CD4-positive, alpha-beta T cell (primary cell): ENCODE results near the gene ELFN2. TPM values are rescaled to one million over a fixed set of nuclear protein-coding genes. Genes with fewer than 3 reads are reported as not detected.

Experiments
- ATAC-seq: fragments of 200-7000 bp; cut with Tn5 transposase; one replicate; pipeline ENCODE4 v1.10.0; 2022; ENCODE audit warnings: mild to moderate bottlenecking; ENCODE audit not compliant: poor library complexity
- CTCF ChIA-PET: fragments of 350-600 bp; sonication (Branson Sonifier 250); formaldehyde crosslinking; loops from one replicate; lab custom pipeline; 2021; ENCODE audit warnings: antibody characterized with exemption, inconsistent platforms; lab: Charles Lee
- POLR2A ChIA-PET: fragments of 350-600 bp; sonication (Branson Sonifier 250); formaldehyde crosslinking; loops from one replicate; lab custom pipeline; 2021; ENCODE audit warnings: antibody characterized with exemption, inconsistent platforms; lab: Charles Lee
- DNase-seq, 14 experiments: peaks; one replicate each; pipeline ENCODE4 v3.0.0-alpha.2; 2013 to 2020; ENCODE audit warnings: mixed read lengths in 2 of 14
- H3K27ac ChIP-seq, 2 donors: one replicate each; pipeline versions ENCODE4 v1.5.1 to v1.7.0; 2013; ENCODE audit warnings: low read length in 2 of 2, low read depth in 1 of 2, mild to moderate bottlenecking in 1 of 2
- H3K27me3 ChIP-seq, 2 experiments: 1 replicate in 1 of 2; 2 replicates in 1 of 2; pipeline versions ENCODE4 v1.6.1 to v1.7.0; 2013; ENCODE audit warnings: low read length in 2 of 2, control low read depth in 1 of 2, mild to moderate bottlenecking in 1 of 2, moderate library complexity in 1 of 2; ENCODE audit not compliant: insufficient read depth in 2 of 2, control insufficient read depth in 1 of 2
- H3K36me3 ChIP-seq: one replicate; pipeline ENCODE4 v1.6.1; 2013; ENCODE audit warnings: low read length, control low read depth; ENCODE audit not compliant: insufficient read depth
- H3K4me1 ChIP-seq: one replicate; pipeline ENCODE4 v1.6.1; 2013; ENCODE audit warnings: low read length, control low read depth; ENCODE audit not compliant: insufficient read depth
- H3K4me3 ChIP-seq: one replicate; pipeline ENCODE4 v1.5.1; 2013; ENCODE audit warnings: mild to moderate bottlenecking, low read length, moderate library complexity
- H3K9me3 ChIP-seq, 2 experiments: 1 replicate in 1 of 2; 2 replicates in 1 of 2; pipeline versions ENCODE4 v1.6.1 to v1.7.0; 2013; ENCODE audit warnings: low read length in 2 of 2, mild to moderate bottlenecking in 2 of 2, control low read depth in 1 of 2, moderate library complexity in 1 of 2; ENCODE audit not compliant: control insufficient read depth in 1 of 2, insufficient read depth in 1 of 2
- H3K27ac Mint-ChIP-seq: one replicate; pipeline ENCODE4 v1.8.0; 2020; ENCODE audit warnings: mixed read lengths
- H3K27me3 Mint-ChIP-seq: one replicate; pipeline ENCODE4 v1.8.0; 2021; ENCODE audit warnings: mixed read lengths
- H3K36me3 Mint-ChIP-seq: one replicate; pipeline ENCODE4 v1.8.0; 2021; ENCODE audit warnings: low read depth, mixed read lengths
- H3K4me1 Mint-ChIP-seq: one replicate; pipeline ENCODE4 v1.8.0; 2021; ENCODE audit warnings: low read depth, mixed read lengths
- H3K4me3 Mint-ChIP-seq: one replicate; pipeline ENCODE4 v1.8.0; 2020; ENCODE audit warnings: mild to moderate bottlenecking, mixed read lengths
- H3K9me3 Mint-ChIP-seq: one replicate; pipeline ENCODE4 v1.8.0; 2020; ENCODE audit warnings: mixed read lengths
- CTCF ChIP-seq: fragments of 200-600 bp; IDR thresholded peaks from one replicate; pipeline ENCODE4 v1.8.0; 2022; ENCODE audit warnings: antibody characterized with exemption, mild to moderate bottlenecking
- intact Hi-C, 2 experiments: fragments of 100-400 bp; cut with DNase I in 1 of 2; cut with micrococcal nuclease in 1 of 2; formaldehyde crosslinking; loops; one replicate each; pipeline versions ENCODE4 v1.15.1 to v1.9.0; 2023 to 2025; cut with DNase I, micrococcal nuclease
- total RNA-seq, 174 experiments: library from RNA in 2 of 174; stranded (reverse) in 2 of 174; gene quantifications; one replicate each; pipeline ENCODE4 v1.2.3 and lab custom pipeline; 2021 to 2026

The ELFN2 gene
- total RNA-seq, 2 experiments from 2014 or later = 0.05 to 0.20 TPM

- no peak overlapping the region for H3K27ac Mint-ChIP-seq
- intact Hi-C loops = no loop called here
- no peaks in the 10 kb centered on the region for H3K36me3 Mint-ChIP-seq
- Histone ChIP-seq H3K4me1 (peaks cover 7% of the 10 kb centered on the region), H3K4me3 (no peak overlapping the region), H3K9me3 (peaks cover 0 to 8% of the 10 kb centered on the region in 2 experiments), H3K27ac (no peak overlapping the region), H3K36me3 (no peaks in the 10 kb centered on the region), H3K27me3 (no peaks in the 10 kb centered on the region)
- no peak overlapping the region for H3K4me3 Mint-ChIP-seq
- no peak for TF ChIP-seq CTCF
- no peaks in the 10 kb centered on the region for H3K9me3 Mint-ChIP-seq
- H3K27me3 Mint-ChIP-seq = peaks cover 5% of the 10 kb centered on the region
- DNase-seq = no peak
- ATAC-seq = no peak
- CTCF ChIA-PET = no interaction called here
- no peaks in the 10 kb centered on the region for H3K4me1 Mint-ChIP-seq
- POLR2A ChIA-PET = no interaction called here
Measured at GRCh38 chr22:37445501-37445900, 18.2 kb upstream of the ELFN2 start.

GRCh38 chr22:37443977-37444376, 16.7 kb upstream of the ELFN2 start:
- H3K4me1 Mint-ChIP-seq = no peaks in the 10 kb centered on the region
- ChIA-PET POLR2A (interaction anchor here (0.6 kb wide), 1 partner anchor 157 kb away, joined by 4 read pairs; no protein-coding TSS in a partner anchor), CTCF (interaction anchor here (0.5 kb wide), 1 partner anchor 21 kb away, joined by 3 read pairs; no protein-coding TSS in a partner anchor)
- TF ChIP-seq CTCF = no peak
- H3K27me3 Mint-ChIP-seq = peaks cover 5% of the 10 kb centered on the region
- H3K9me3 Mint-ChIP-seq = no peaks in the 10 kb centered on the region
- H3K36me3 ChIP-seq = no peaks in the 10 kb centered on the region
- no peak overlapping the region for H3K27ac Mint-ChIP-seq
- H3K27me3 ChIP-seq = no peaks in the 10 kb centered on the region
- DNase-seq = no peak
- H3K4me3 Mint-ChIP-seq = no peak overlapping the region
- H3K27ac ChIP-seq = no peak overlapping the region
- no peak for ATAC-seq
- intact Hi-C loops = no loop called here
- H3K4me1 ChIP-seq = no peaks in the 10 kb centered on the region
- H3K36me3 Mint-ChIP-seq = no peaks in the 10 kb centered on the region
- H3K4me3 ChIP-seq = no peak overlapping the region
- peaks cover 0 to 8% of the 10 kb centered on the region in 2 experiments for H3K9me3 ChIP-seq

- H3K4me3 Mint-ChIP-seq = no peak overlapping the region
- Histone ChIP-seq H3K4me3 (no peak overlapping the region), H3K27ac (no peak overlapping the region), H3K27me3 (no peaks in the 10 kb centered on the region), H3K4me1 (no peaks in the 10 kb centered on the region), H3K36me3 (no peaks in the 10 kb centered on the region), H3K9me3 (peaks cover 0 to 8% of the 10 kb centered on the region in 2 experiments)
- ChIA-PET CTCF (no interaction called here), POLR2A (no interaction called here)
- H3K36me3 Mint-ChIP-seq = no peaks in the 10 kb centered on the region
- H3K9me3 Mint-ChIP-seq = no peaks in the 10 kb centered on the region
- H3K27ac Mint-ChIP-seq = no peak overlapping the region
- DNase-seq (no peak), ATAC-seq (no peak)
- no peak for TF ChIP-seq CTCF
- peaks cover 5% of the 10 kb centered on the region for H3K27me3 Mint-ChIP-seq
- intact Hi-C loops = no loop called here
- no peaks in the 10 kb centered on the region for H3K4me1 Mint-ChIP-seq
Measured at GRCh38 chr22:37443086-37443485, 15.8 kb upstream of the ELFN2 start.
